Mesenchymal stem cell (in vitro differentiated cells and primary cell): ENCODE results near the gene FICD.

Source experiments
- DNase-seq: peaks from one replicate; pipeline ENCODE4 v3.0.0-alpha.2; 2013
- H2AFZ ChIP-seq: one replicate; pipeline ENCODE4 v1.6.1; 2013; ENCODE audit warnings: low read depth, mild to moderate bottlenecking, control low read depth, inconsistent platforms, low read length, moderate library complexity
- H2AK5ac ChIP-seq: 2 replicates; pipeline ENCODE4 v1.6.1; 2013; ENCODE audit warnings: low read length, moderate library complexity, mild to moderate bottlenecking, inconsistent platforms; ENCODE audit not compliant: severe bottlenecking
- H2BK120ac ChIP-seq: one replicate; pipeline ENCODE4 v1.6.1; 2013; ENCODE audit warnings: low read depth, mild to moderate bottlenecking, inconsistent platforms, low read length, moderate library complexity
- H2BK12ac ChIP-seq, 2 experiments: one replicate each; pipeline ENCODE4 v1.6.1; 2013; ENCODE audit warnings: inconsistent platforms in 2 of 2, low read length in 2 of 2, mild to moderate bottlenecking in 2 of 2, moderate library complexity in 2 of 2, control low read depth in 1 of 2
- H2BK15ac ChIP-seq: one replicate; pipeline ENCODE4 v1.6.1; 2013; ENCODE audit warnings: mild to moderate bottlenecking, low read depth, inconsistent platforms; ENCODE audit not compliant: poor library complexity, severe bottlenecking
- H2BK5ac ChIP-seq: 2 replicates; pipeline ENCODE4 v1.6.1; 2013; ENCODE audit warnings: low read depth, mild to moderate bottlenecking, low read length, control low read depth, inconsistent platforms; ENCODE audit not compliant: poor library complexity, severe bottlenecking
- H3K14ac ChIP-seq, 2 experiments: one replicate each; pipeline ENCODE4 v1.6.1; 2013; ENCODE audit warnings: inconsistent platforms in 2 of 2, low read length in 2 of 2, control low read depth in 1 of 2, mild to moderate bottlenecking in 1 of 2, moderate library complexity in 1 of 2
- H3K18ac ChIP-seq, 2 experiments: one replicate each; pipeline ENCODE4 v1.6.1; 2013; ENCODE audit warnings: inconsistent platforms in 2 of 2, low read length in 2 of 2, control low read depth in 1 of 2, low read depth in 1 of 2, mild to moderate bottlenecking in 1 of 2
- H3K23ac ChIP-seq, 2 experiments: one replicate each; pipeline ENCODE4 v1.6.1; 2013; ENCODE audit warnings: inconsistent platforms in 2 of 2, low read length in 2 of 2, mild to moderate bottlenecking in 2 of 2, moderate library complexity in 2 of 2, control low read depth in 1 of 2
- H3K27ac ChIP-seq: 2 replicates; pipeline ENCODE4 v1.5.1; 2013; ENCODE audit warnings: mild to moderate bottlenecking, moderate library complexity, low read length, control low read depth, inconsistent platforms; ENCODE audit not compliant: poor library complexity, severe bottlenecking
- H3K27me3 ChIP-seq, 2 experiments: 2 replicates each; pipeline versions ENCODE4 v1.6.1 to v1.7.0; 2013; ENCODE audit warnings: low read length in 2 of 2, mild to moderate bottlenecking in 2 of 2, moderate library complexity in 2 of 2, control low read depth in 1 of 2, inconsistent platforms in 1 of 2; ENCODE audit not compliant: control insufficient read depth in 1 of 2, insufficient read depth in 1 of 2
- H3K36me3 ChIP-seq, 2 experiments: 2 replicates each; pipeline versions ENCODE4 v1.6.1 to v1.7.0; 2013; ENCODE audit warnings: low read length in 2 of 2, control low read depth in 1 of 2, inconsistent platforms in 1 of 2, low read depth in 1 of 2, mild to moderate bottlenecking in 1 of 2; ENCODE audit not compliant: insufficient read depth in 2 of 2, control insufficient read depth in 1 of 2
- H3K4ac ChIP-seq, 2 experiments: one replicate each; pipeline ENCODE4 v1.6.1; 2013; ENCODE audit warnings: inconsistent platforms in 2 of 2, low read length in 2 of 2, mild to moderate bottlenecking in 2 of 2, moderate library complexity in 2 of 2, control low read depth in 1 of 2, low read depth in 1 of 2
- H3K4me1 ChIP-seq: 2 replicates; pipeline ENCODE4 v1.6.1; 2013; ENCODE audit warnings: low read depth, low read length, control low read depth; ENCODE audit not compliant: control insufficient read depth, insufficient read depth
- H3K4me2 ChIP-seq: 2 replicates; pipeline ENCODE4 v1.6.1; 2013; ENCODE audit warnings: low read length, mild to moderate bottlenecking, inconsistent platforms; ENCODE audit not compliant: poor library complexity, severe bottlenecking
- H3K4me3 ChIP-seq, 2 experiments: 2 replicates each; pipeline versions ENCODE4 v1.5.1 to v1.7.0; 2013; ENCODE audit warnings: low read length in 2 of 2, mild to moderate bottlenecking in 2 of 2, control low read depth in 1 of 2, low read depth in 1 of 2; ENCODE audit not compliant: insufficient read depth in 1 of 2
- H3K79me1 ChIP-seq: replicated peaks from 2 replicates; pipeline ENCODE4 v1.6.1; 2013; ENCODE audit warnings: mild to moderate bottlenecking, control low read depth, low read length, inconsistent platforms; ENCODE audit not compliant: poor library complexity, severe bottlenecking
- H3K9ac ChIP-seq: 2 replicates; pipeline ENCODE4 v1.7.0; 2013; ENCODE audit warnings: mild to moderate bottlenecking, low read length, moderate library complexity
- H3K9me3 ChIP-seq: 2 replicates; pipeline ENCODE4 v1.7.0; 2013; ENCODE audit warnings: mild to moderate bottlenecking, low read length; ENCODE audit not compliant: control insufficient read depth
- H4K8ac ChIP-seq: one replicate; pipeline ENCODE4 v1.6.1; 2013; ENCODE audit warnings: inconsistent platforms, mild to moderate bottlenecking, low read length, moderate library complexity
- H4K91ac ChIP-seq: one replicate; pipeline ENCODE4 v1.6.1; 2013; ENCODE audit warnings: mild to moderate bottlenecking, low read length, inconsistent platforms
- WGBS: methylation state at CpG from one replicate; pipeline ENCODE4 v1.1.7; 2013; ENCODE audit warnings: mixed read lengths; 5-methylcytosine and 5-hydroxymethylcytosine counted together

The FICD gene

DNA sequence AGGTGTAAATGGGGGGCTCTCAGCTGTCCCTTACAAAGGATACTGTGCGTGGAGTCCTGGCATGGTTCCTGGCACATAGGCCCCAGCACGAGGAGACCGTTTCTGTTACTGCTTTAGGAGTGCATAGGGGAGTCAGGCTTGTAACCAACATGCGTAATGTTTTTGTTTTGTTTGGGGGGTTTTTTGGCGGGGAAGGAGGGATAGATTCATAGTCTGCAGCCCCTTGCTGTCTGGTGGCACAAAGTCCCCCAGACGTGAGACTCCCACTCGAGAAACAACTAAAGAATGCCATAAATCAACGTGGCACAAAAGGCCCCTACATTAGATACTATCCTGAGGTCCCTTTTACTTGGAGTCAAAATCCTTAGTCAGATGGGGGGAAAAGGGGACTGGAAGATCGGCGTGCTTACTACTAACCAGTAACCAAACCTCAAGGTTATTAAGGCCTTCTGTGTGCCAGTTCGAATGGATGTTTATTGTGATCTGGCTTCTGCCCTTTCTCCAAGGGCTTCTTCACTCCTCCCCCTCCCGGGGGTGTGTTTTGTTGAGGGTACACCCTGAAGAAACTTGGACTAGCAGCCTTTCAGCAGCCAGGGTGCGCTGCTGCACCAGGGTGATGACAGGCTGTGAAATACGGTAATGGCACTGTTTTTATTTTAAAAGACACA lies 48.2 kb downstream of the FICD start:
- no peak overlapping the region for H2AFZ ChIP-seq
- H3K18ac ChIP-seq = peak overlapping the region; percentile 79 to 86
- peak overlapping the region; percentile 84 to 93 for H3K4ac ChIP-seq
- H3K4me1 ChIP-seq = peaks cover 22% of the 10 kb centered on the region
- H4K91ac ChIP-seq = peak overlapping the region; percentile 71
- no peak overlapping the region for H2BK15ac ChIP-seq
- H3K36me3 ChIP-seq = peaks cover 19 to 49% of the 10 kb centered on the region in 2 experiments
- no peaks in the 10 kb centered on the region for H3K9me3 ChIP-seq
- peak overlapping the region; percentile 92 for H4K8ac ChIP-seq
- H3K23ac ChIP-seq = no peak overlapping the region
- peak overlapping the region; percentile 97 for H2BK5ac ChIP-seq
- H3K14ac ChIP-seq = no peak overlapping the region
- no peaks in the 10 kb centered on the region for H3K27me3 ChIP-seq
- H2BK12ac ChIP-seq = peak overlapping the region; percentile 37 to 95
- peak overlapping the region; percentile 99 for H3K9ac ChIP-seq
- DNase-seq = peak; percentile 94
- H3K27ac ChIP-seq = peak overlapping the region; percentile 83
- H3K4me2 ChIP-seq = peak overlapping the region; percentile 95
- H2BK120ac ChIP-seq = peak overlapping the region; percentile 78
- peak overlapping the region; percentile 83 to 99 for H3K4me3 ChIP-seq
- H2AK5ac ChIP-seq = peak overlapping the region; percentile 71
- WGBS = 2% methylated on average over 4 of the region's 14 CpGs
- H3K79me1 ChIP-seq = peaks cover 9% of the 10 kb centered on the region

DNA sequence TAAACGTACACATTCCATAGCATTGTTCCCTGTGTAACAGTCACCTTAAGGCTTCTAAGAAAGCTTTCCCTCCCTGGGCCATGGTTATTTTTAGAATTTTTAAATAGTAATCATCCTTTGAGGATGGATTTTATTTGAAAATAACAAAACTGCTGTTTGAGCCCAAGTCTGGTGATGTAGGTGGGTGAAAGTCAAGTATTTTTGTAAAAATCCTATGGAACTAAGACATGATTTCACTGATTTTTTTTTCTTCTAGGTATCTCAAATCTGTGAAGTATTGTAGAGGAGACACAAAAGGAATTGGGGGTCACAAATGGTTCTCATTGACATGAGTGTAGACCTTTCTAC lies 48.7 kb downstream of the FICD start:
- Histone ChIP-seq H3K36me3 (peaks cover 19 to 52% of the 10 kb centered on the region in 2 experiments), H3K4me3 (peak overlapping the region in 1 of 2 experiments; percentile 99)
- no CpG with 5 or more reads among the region's 1 CpG for whole genome bisulfite sequencing

GRCh38 chr12:108564724-108565123 lies 49.6 kb downstream of the FICD start:
- no peak overlapping the region for H3K4me2 ChIP-seq
- no peak overlapping the region for H4K8ac ChIP-seq
- peaks cover 9% of the 10 kb centered on the region for H3K79me1 ChIP-seq
- H2BK12ac ChIP-seq = no peak overlapping the region
- no peak overlapping the region for H3K23ac ChIP-seq
- no peaks in the 10 kb centered on the region for H3K27me3 ChIP-seq
- peak overlapping the region; percentile 98 for H2AK5ac ChIP-seq
- H2BK15ac ChIP-seq = no peak overlapping the region
- H3K18ac ChIP-seq = no peak overlapping the region
- H3K36me3 ChIP-seq = peaks cover 20 to 61% of the 10 kb centered on the region in 2 experiments
- peaks cover 21% of the 10 kb centered on the region for H3K4me1 ChIP-seq
- peak overlapping the region; percentile 99 for H3K9ac ChIP-seq
- no peak overlapping the region for H2AFZ ChIP-seq
- no peak overlapping the region for H2BK5ac ChIP-seq
- peak overlapping the region; percentile 42 for H2BK120ac ChIP-seq
- H3K4ac ChIP-seq = no peak overlapping the region
- DNase-seq = no peak
- no peak overlapping the region for H3K4me3 ChIP-seq
- H3K9me3 ChIP-seq = no peaks in the 10 kb centered on the region
- H4K91ac ChIP-seq = no peak overlapping the region
- H3K14ac ChIP-seq = no peak overlapping the region
- peak overlapping the region; percentile 43 for H3K27ac ChIP-seq

More for the DNA sequence above, 48.7 kb downstream of the FICD start:
- H3K9me3 ChIP-seq = no peaks in the 10 kb centered on the region
- DNase-seq = no peak
- H3K4ac ChIP-seq = no peak overlapping the region
- peak overlapping the region; percentile 95 for H3K4me2 ChIP-seq
- no peak overlapping the region for H2BK15ac ChIP-seq
- H3K18ac ChIP-seq = no peak overlapping the region
- H3K4me1 ChIP-seq = peaks cover 25% of the 10 kb centered on the region
- H3K23ac ChIP-seq = no peak overlapping the region
- H2BK12ac ChIP-seq = no peak overlapping the region
- H3K14ac ChIP-seq = no peak overlapping the region
- H3K79me1 ChIP-seq = peaks cover 9% of the 10 kb centered on the region
- no peak overlapping the region for H2AK5ac ChIP-seq
- H2AFZ ChIP-seq = no peak overlapping the region
- H3K27ac ChIP-seq = no peak overlapping the region
- no peak overlapping the region for H4K8ac ChIP-seq
- no peaks in the 10 kb centered on the region for H3K27me3 ChIP-seq
- no peak overlapping the region for H2BK5ac ChIP-seq
- H4K91ac ChIP-seq = no peak overlapping the region
- no peak overlapping the region for H2BK120ac ChIP-seq
- peak overlapping the region; percentile 99 for H3K9ac ChIP-seq

DNA sequence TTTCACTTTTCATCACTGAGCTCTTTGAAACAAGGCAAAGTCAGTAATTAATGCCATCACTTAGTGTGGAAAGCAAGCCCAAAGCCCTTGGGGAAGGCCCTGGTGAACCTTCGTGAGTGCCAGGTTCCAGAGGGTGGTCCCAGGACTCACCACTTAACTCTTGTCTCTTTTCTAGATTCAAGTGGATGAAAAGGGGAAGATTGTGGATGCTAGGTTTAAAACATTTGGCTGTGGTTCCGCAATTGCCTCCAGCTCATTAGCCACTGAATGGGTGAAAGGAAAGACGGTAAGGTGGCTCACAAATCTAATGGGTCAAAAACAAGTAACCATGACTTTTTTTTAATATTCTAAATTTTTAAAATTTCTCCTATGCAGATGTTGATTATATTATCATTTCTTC lies 50.1 kb downstream of the FICD start:
- Histone ChIP-seq H3K36me3 (peaks cover 22 to 65% of the 10 kb centered on the region in 2 experiments), H2BK12ac (peak overlapping the region in 1 of 2 experiments; percentile 42), H3K27me3 (no peaks in the 10 kb centered on the region), H3K23ac (peak overlapping the region in 1 of 2 experiments; percentile 90), H3K9ac (peak overlapping the region; percentile 99), H4K91ac (no peak overlapping the region), H3K18ac (no peak overlapping the region), H4K8ac (no peak overlapping the region), H3K4me2 (no peak overlapping the region), H3K14ac (no peak overlapping the region), H2AK5ac (peak overlapping the region; percentile 98), H2BK15ac (no peak overlapping the region), H3K4me3 (no peak overlapping the region), H2BK120ac (peak overlapping the region; percentile 42), H3K4me1 (peaks cover 19% of the 10 kb centered on the region), H3K79me1 (peaks cover 9% of the 10 kb centered on the region), H3K9me3 (no peaks in the 10 kb centered on the region), H2BK5ac (no peak overlapping the region), H3K27ac (peak overlapping the region; percentile 43), H2AFZ (no peak overlapping the region), H3K4ac (peak overlapping the region in 1 of 2 experiments; percentile 51)
- no peak for DNase-seq
- 100% methylated on average over 1 of the region's 3 CpGs for WGBS
